HL-60 (cell line): Measurements from ENCODE around the gene SMTNL1.

ENCODE experiments used
- DNase-seq, 2 experiments: peaks; one replicate each; pipeline ENCODE4 v3.0.0-alpha.2; 2010 to 2020; ENCODE audit warnings: low read depth in 1 of 2, low spot score in 1 of 2
- H3K27ac ChIP-seq: fragments of 250-450 bp; sonication (Bioruptor Pico); replicated peaks from 2 replicates; pipeline ENCODE4 v1.5.1; 2020; ENCODE audit warnings: mild to moderate bottlenecking, moderate library complexity
- H3K27me3 ChIP-seq: fragments of 250-450 bp; sonication (Bioruptor Pico); 2 replicates; pipeline ENCODE4 v1.5.1; 2021; ENCODE audit warnings: mild to moderate bottlenecking, moderate library complexity; ENCODE audit not compliant: insufficient read depth, poor library complexity, severe bottlenecking
- H3K4me3 ChIP-seq: replicated peaks from 2 replicates; pipeline ENCODE4 v1.5.1; 2011; ENCODE audit warnings: mild to moderate bottlenecking, control low read depth, low read length; ENCODE audit not compliant: insufficient read depth
- GABPA ChIP-seq: IDR thresholded peaks from 2 replicates; pipeline ENCODE4 v1.6.1; 2012; ENCODE audit warnings: low read depth
- POLR2AphosphoS5 ChIP-seq: IDR thresholded peaks from 2 replicates; pipeline ENCODE4 v1.6.1; 2012; ENCODE audit warnings: low read depth
- SPI1 ChIP-seq: IDR thresholded peaks from 2 replicates; pipeline ENCODE4 v1.6.1; 2012; ENCODE audit warnings: low read depth, mild to moderate bottlenecking, borderline replicate concordance
- TF ChIP-seq, protein P1 (sequence below): IDR thresholded peaks from one replicate; pipeline ENCODE4 v1.5.1; 2011; ENCODE audit warnings: low read length, control low read depth, inconsistent platforms; ENCODE audit not compliant: insufficient read depth
- TF ChIP-seq, protein P2 (sequence below): IDR thresholded peaks from 2 replicates; pipeline ENCODE4 v1.6.1; 2012; ENCODE audit warnings: low read depth; ENCODE audit not compliant: insufficient replicate concordance

The SMTNL1 gene

DNA sequence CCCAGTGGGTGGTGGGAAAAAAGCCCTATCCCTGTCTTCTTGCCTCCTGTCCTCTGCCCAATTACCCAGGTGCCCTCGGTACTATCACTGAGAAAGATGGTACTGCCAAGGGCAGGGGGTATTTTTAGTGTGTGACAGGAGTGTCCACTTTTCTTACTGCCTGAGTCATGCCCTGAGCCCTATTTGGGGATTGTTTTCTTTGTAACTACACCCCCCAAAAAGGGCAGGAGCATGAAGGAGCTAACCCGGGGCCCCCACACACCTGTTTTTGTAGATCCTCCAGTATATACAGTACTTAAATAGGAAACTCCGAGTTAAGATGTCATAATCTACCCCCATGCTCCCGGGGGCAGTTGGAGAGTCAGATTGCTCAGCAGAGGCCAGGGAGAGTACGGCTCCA lies 3.8 kb downstream of the SMTNL1 start:
- Histone ChIP-seq H3K4me3 (no peak overlapping the region), H3K27ac (no peak overlapping the region), H3K27me3 (no peaks in the 10 kb centered on the region)
- no peak for TF ChIP-seq GABPA
- TF ChIP-seq SPI1: no peak
- no peak for TF ChIP-seq POLR2AphosphoS5
- TF ChIP-seq, protein P1, sequence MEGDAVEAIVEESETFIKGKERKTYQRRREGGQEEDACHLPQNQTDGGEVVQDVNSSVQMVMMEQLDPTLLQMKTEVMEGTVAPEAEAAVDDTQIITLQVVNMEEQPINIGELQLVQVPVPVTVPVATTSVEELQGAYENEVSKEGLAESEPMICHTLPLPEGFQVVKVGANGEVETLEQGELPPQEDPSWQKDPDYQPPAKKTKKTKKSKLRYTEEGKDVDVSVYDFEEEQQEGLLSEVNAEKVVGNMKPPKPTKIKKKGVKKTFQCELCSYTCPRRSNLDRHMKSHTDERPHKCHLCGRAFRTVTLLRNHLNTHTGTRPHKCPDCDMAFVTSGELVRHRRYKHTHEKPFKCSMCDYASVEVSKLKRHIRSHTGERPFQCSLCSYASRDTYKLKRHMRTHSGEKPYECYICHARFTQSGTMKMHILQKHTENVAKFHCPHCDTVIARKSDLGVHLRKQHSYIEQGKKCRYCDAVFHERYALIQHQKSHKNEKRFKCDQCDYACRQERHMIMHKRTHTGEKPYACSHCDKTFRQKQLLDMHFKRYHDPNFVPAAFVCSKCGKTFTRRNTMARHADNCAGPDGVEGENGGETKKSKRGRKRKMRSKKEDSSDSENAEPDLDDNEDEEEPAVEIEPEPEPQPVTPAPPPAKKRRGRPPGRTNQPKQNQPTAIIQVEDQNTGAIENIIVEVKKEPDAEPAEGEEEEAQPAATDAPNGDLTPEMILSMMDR: no peak
- TF ChIP-seq, protein P2, sequence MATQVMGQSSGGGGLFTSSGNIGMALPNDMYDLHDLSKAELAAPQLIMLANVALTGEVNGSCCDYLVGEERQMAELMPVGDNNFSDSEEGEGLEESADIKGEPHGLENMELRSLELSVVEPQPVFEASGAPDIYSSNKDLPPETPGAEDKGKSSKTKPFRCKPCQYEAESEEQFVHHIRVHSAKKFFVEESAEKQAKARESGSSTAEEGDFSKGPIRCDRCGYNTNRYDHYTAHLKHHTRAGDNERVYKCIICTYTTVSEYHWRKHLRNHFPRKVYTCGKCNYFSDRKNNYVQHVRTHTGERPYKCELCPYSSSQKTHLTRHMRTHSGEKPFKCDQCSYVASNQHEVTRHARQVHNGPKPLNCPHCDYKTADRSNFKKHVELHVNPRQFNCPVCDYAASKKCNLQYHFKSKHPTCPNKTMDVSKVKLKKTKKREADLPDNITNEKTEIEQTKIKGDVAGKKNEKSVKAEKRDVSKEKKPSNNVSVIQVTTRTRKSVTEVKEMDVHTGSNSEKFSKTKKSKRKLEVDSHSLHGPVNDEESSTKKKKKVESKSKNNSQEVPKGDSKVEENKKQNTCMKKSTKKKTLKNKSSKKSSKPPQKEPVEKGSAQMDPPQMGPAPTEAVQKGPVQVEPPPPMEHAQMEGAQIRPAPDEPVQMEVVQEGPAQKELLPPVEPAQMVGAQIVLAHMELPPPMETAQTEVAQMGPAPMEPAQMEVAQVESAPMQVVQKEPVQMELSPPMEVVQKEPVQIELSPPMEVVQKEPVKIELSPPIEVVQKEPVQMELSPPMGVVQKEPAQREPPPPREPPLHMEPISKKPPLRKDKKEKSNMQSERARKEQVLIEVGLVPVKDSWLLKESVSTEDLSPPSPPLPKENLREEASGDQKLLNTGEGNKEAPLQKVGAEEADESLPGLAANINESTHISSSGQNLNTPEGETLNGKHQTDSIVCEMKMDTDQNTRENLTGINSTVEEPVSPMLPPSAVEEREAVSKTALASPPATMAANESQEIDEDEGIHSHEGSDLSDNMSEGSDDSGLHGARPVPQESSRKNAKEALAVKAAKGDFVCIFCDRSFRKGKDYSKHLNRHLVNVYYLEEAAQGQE: no peak
- DNase-seq: no peak

DNA sequence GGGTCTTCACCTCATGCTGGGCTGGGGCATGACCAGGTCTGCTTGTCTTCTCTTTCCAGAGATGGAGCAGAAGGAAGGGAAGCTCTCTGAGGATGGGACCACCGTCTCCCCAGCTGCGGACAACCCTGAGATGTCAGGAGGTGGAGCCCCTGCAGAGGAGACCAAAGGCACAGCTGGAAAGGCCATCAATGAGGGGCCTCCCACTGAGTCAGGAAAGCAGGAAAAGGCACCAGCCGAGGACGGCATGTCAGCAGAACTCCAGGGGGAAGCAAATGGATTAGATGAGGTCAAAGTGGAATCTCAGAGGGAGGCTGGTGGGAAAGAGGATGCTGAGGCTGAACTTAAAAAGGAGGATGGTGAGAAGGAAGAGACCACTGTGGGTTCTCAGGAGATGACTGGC lies 5.2 kb downstream of the SMTNL1 start:
- DNase-seq: no peak
- TF ChIP-seq GABPA: no peak
- no peak for TF ChIP-seq POLR2AphosphoS5
- TF ChIP-seq, protein P1: no peak
- TF ChIP-seq, protein P2: no peak
- no peak for TF ChIP-seq SPI1
- Histone ChIP-seq H3K27ac (no peak overlapping the region), H3K27me3 (no peaks in the 10 kb centered on the region), H3K4me3 (no peak overlapping the region)

DNA sequence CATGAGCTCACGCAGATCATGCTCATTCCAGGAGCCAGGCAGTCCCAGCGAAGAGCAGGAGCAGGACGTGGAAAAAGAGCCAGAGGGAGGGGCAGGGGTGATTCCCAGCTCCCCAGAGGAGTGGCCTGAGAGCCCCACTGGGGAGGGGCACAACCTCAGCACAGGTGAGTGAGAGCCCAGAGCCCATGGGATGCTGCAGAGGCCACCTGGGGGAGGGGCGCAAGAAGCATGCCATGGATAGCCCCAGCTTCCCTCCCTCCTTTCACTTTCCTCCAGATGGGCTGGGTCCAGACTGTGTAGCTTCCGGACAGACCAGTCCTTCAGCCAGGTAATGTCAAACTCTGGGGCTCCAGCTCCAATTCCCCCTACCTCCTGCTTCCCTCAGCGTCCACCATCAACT lies 6.2 kb downstream of the SMTNL1 start:
- DNase-seq: no peak
- no peak overlapping the region for H3K4me3 ChIP-seq
- no peak overlapping the region for H3K27ac ChIP-seq
- H3K27me3 ChIP-seq: no peaks in the 10 kb centered on the region
- TF ChIP-seq SPI1 (no peak), GABPA (no peak), POLR2AphosphoS5 (no peak)
- TF ChIP-seq, protein P2: no peak
- TF ChIP-seq, protein P1: no peak
